Activated T-cell treated with anti-CD3 and anti-CD28 coated beads for 4 hours (primary cell): ENCODE data around the gene MLXIP.

Experiments used
- DNase-seq: peaks from one replicate; pipeline ENCODE4 v3.0.0-alpha.2; 2020

The MLXIP gene

GRCh38 chr12:122192441-122192840 lies 113.9 kb downstream of the MLXIP start:
- no peak for DNase-seq

- DNase-seq, result no peak
These were observed 116.2 kb downstream of the MLXIP start for GRCh38 chr12:122194804-122195203.

GRCh38 chr12:122195405-122195804 lies 116.8 kb downstream of the MLXIP start:
- DNase-seq, result no peak
